K562 (cell line): Measurements from ENCODE around the gene OTUD1. TPM values are rescaled to one million over a fixed set of nuclear protein-coding genes. Genes with fewer than 3 reads are reported as not detected.
A peak's percentile ranks its signal among the peaks of the same experiment; 100 is the strongest.

ENCODE experiments used
- CREB3L1 ChIP-seq: fragments of 450-650 bp; IDR thresholded peaks from 2 replicates; pipeline ENCODE4 v1.6.1; 2014; ENCODE audit warnings: low read depth, mild to moderate bottlenecking, moderate library complexity, borderline replicate concordance
- FOXJ2 ChIP-seq: fragments of 200-800 bp; sonication (Bioruptor generic); IDR thresholded peaks from 2 replicates; pipeline ENCODE4 v1.6.1; 2016; ENCODE audit warnings: missing genetic modification characterization, missing compliant biosample characterization
- MAFK ChIP-seq: IDR thresholded peaks from 2 replicates; pipeline ENCODE4 v1.6.1; 2011; ENCODE audit warnings: low read length, improper control_type of control experiment
- NEUROD1 ChIP-seq: fragments of 150-350 bp; IDR thresholded peaks from 2 replicates; pipeline ENCODE4 v1.6.1; 2014; ENCODE audit warnings: borderline replicate concordance, low read length, low read depth; ENCODE audit not compliant: partially characterized antibody
- PHF20 ChIP-seq: fragments of 450-650 bp; IDR thresholded peaks from 2 replicates; pipeline ENCODE4 v1.6.1; 2018; ENCODE audit not compliant: partially characterized antibody
- RAD51 ChIP-seq: fragments of 450-650 bp; IDR thresholded peaks from 2 replicates; pipeline ENCODE4 v1.7.1; 2016; ENCODE audit warnings: low read depth, mild to moderate bottlenecking, borderline replicate concordance
- RB1 ChIP-seq: fragments of 450-650 bp; IDR thresholded peaks from 2 replicates; pipeline ENCODE4 v1.6.1; 2017; ENCODE audit warnings: low read depth, mild to moderate bottlenecking
- REST ChIP-seq, 2 experiments: fragments of 450-650 bp; formaldehyde crosslinking in 1 of 2; IDR thresholded peaks; 2 replicates each; pipeline versions ENCODE4 v1.4.0 to v1.6.1; 2014 to 2020; ENCODE audit warnings: mild to moderate bottlenecking in 2 of 2, borderline replicate concordance in 1 of 2, low read depth in 1 of 2
- U2AF1 ChIP-seq: fragments of 200-400 bp; formaldehyde crosslinking; optimal IDR thresholded peaks from 2 replicates; pipeline ENCODE3; 2017; ENCODE audit warnings: mild to moderate bottlenecking, low read depth, low read length, moderate library complexity
- ZNF785 ChIP-seq: fragments of 250-450 bp; sonication (Bioruptor Pico); IDR thresholded peaks from 2 replicates; pipeline ENCODE4 v1.4.0; 2020; ENCODE audit warnings: mild to moderate bottlenecking
- polyA plus RNA-seq, 8 experiments: library from polyadenylated mRNA; depleted of rRNA in 4 of 8; stranded (reverse) in 5 of 8; unstranded in 3 of 8; fragments of >200 nt; fragmentation: Nextera tagmentation in 2 of 8; fragmentation: Illumina TruSeq in 1 of 8; extraction: Ambion mirVana in 2 of 8; extraction: Trizol in 1 of 8; gene quantifications; 2 replicates each; pipeline versions ENCODE4 v1.2.1 to v1.2.3, GENCODE V29; 2011 to 2014; ENCODE audit warnings: inconsistent platforms in 1 of 8, missing spikeins in 1 of 8
- total RNA-seq, 7 experiments: library from RNA; depleted of rRNA in 6 of 7; stranded (reverse); fragments of >200 nt in 6 of 7; fragmentation: Illumina TruSeq in 2 of 7; extraction: Trizol in 2 of 7; gene quantifications; 2 replicates each; pipeline versions ENCODE4 v1.2.1 to v1.2.3, GENCODE V29; 2011 to 2021; ENCODE audit warnings: low replicate concordance in 1 of 7
- TF ChIP-seq, protein P1 (sequence below): fragments of 250-450 bp; sonication (Bioruptor Pico); IDR thresholded peaks from 2 replicates; pipeline ENCODE4 v1.4.0; 2020
- TF ChIP-seq, protein P2 (sequence below): fragments of 450-650 bp; conservative IDR thresholded peaks from 2 replicates; pipeline ENCODE4 v1.6.1; 2016; ENCODE audit warnings: missing genetic modification characterization, low read depth, mild to moderate bottlenecking, missing compliant biosample characterization, moderate library complexity

The OTUD1 gene
- total and polyA plus RNA-seq, 9 of the 15 experiments (the other 6 are each of a cell fraction or from before 2014, with no cell fraction given) = 0.29 to 2.0 (median 0.49) TPM

DNA sequence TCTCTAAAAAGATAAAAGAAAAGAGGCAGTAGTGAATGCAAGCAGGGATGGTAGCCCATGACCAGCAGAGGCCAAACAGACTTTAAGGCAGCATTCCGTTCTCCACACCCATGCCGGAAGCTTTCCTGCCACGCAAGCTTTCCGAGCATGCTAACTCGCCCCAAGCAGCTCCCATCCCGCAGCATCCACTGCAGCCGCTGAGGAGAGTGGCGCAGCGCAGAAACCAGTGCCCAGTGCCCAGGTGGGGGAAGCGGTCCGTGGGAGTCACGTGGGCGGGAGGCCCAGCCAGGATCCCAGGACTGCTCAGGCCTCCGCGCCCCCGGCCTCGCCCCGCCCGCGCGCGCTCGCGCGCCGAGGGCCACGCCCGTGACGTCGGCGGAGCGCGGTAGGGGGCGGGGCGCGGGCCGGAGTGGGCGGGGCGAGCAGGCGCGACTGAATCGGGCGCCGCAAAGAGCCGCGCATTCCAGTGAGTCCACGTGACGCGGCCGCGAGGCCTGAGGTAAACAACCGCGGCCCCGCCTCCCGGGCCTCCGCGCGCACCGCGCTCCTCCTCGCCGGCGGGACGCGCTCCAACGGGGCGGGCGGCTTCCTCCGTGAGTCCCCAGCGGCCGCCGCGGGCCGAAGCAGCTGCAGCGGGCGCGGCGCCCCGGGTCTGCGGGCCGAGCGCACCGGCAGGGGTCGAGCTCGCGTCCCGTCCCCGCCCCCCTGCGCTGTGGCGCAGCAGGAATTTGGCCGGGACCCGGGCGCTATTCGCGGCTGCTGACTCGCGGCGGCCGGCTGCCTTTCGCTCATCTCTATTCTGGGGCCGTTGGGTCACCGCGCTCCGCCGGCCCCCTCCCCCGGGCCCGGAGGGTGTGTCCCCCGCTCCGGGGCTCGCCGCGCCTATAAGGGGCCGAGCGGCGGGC lies at the start of gene OTUD1 (continued):
- TF ChIP-seq U2AF1 (no peak), NEUROD1 (no peak), RB1 (peak; percentile 70), PHF20 (peak; percentile 63), ZNF785 (CRISPR knock-in tag) (no peak), MAFK (no peak), RAD51 (peak; percentile 86), CREB3L1 (peak; percentile 72; the same call in 1 of the 2 replicates), REST (IDR thresholded peaks at IDR 0.05; ENCODE audit: borderline replicate concordance) (peak; percentile 62), REST (CRISPR knock-in tag; IDR thresholded peaks at IDR 0.05; ENCODE audit: low read depth) (peak; percentile 60; the same call in 1 of the 2 replicates), FOXJ2 (peak; percentile 88)
- TF ChIP-seq, protein P1, sequence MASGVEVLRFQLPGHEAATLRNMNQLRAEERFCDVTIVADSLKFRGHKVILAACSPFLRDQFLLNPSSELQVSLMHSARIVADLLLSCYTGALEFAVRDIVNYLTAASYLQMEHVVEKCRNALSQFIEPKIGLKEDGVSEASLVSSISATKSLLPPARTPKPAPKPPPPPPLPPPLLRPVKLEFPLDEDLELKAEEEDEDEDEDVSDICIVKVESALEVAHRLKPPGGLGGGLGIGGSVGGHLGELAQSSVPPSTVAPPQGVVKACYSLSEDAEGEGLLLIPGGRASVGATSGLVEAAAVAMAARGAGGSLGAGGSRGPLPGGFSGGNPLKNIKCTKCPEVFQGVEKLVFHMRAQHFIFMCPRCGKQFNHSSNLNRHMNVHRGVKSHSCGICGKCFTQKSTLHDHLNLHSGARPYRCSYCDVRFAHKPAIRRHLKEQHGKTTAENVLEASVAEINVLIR (CRISPR knock-in tag) = peak; percentile 63
- TF ChIP-seq, protein P2, sequence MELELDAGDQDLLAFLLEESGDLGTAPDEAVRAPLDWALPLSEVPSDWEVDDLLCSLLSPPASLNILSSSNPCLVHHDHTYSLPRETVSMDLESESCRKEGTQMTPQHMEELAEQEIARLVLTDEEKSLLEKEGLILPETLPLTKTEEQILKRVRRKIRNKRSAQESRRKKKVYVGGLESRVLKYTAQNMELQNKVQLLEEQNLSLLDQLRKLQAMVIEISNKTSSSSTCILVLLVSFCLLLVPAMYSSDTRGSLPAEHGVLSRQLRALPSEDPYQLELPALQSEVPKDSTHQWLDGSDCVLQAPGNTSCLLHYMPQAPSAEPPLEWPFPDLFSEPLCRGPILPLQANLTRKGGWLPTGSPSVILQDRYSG (tag) = 0 out of 2 replicates have a peak, but pooled peaks have one; percentile 37
